K562 (cell line): ENCODE measurements around the gene DOK3. TPM values are rescaled to one million over a fixed set of nuclear protein-coding genes. Genes with fewer than 3 reads are reported as not detected.

Experiments
- CAMTA2 ChIP-seq: fragments of 250-450 bp; sonication (Bioruptor Pico); conservative IDR thresholded peaks from 2 replicates; pipeline ENCODE4 v1.5.1; 2022
- CTBP1 ChIP-seq: fragments of 450-650 bp; IDR thresholded peaks from 2 replicates; pipeline ENCODE4 v1.6.1; 2016; ENCODE audit warnings: borderline replicate concordance
- LCOR ChIP-seq: sonication (generic); formaldehyde crosslinking; IDR thresholded peaks from 2 replicates; pipeline ENCODE4 v1.8.0; 2022; ENCODE audit warnings: mild to moderate bottlenecking, missing genetic modification reagents
- MBD2 ChIP-seq: sonication (generic); IDR thresholded peaks from 2 replicates; pipeline ENCODE4 v1.6.1; 2016; ENCODE audit warnings: low read depth, borderline replicate concordance
- NUFIP1 ChIP-seq: fragments of 450-650 bp; IDR thresholded peaks from 2 replicates; pipeline ENCODE4 v1.6.1; 2018; ENCODE audit not compliant: partially characterized antibody
- UBTF ChIP-seq, 2 experiments: IDR thresholded peaks; 2 replicates each; pipeline ENCODE4 v1.6.1; 2012; ENCODE audit warnings: improper control_type of control experiment in 2 of 2, low read depth in 2 of 2, low read length in 2 of 2, borderline replicate concordance in 1 of 2
- ZNF407 ChIP-seq: fragments of 450-650 bp; IDR thresholded peaks from 2 replicates; pipeline ENCODE4 v1.6.1; 2016; ENCODE audit warnings: low read depth
- ZNF584 ChIP-seq: fragments of 200-800 bp; sonication (Bioruptor generic); IDR thresholded peaks from 2 replicates; pipeline ENCODE4 v1.6.1; 2016; ENCODE audit warnings: low read depth, mild to moderate bottlenecking, missing genetic modification characterization, missing compliant biosample characterization
- ZNF609 ChIP-seq: sonication (generic); formaldehyde crosslinking; IDR thresholded peaks from 2 replicates; pipeline ENCODE4 v1.8.1; 2023; ENCODE audit warnings: missing genetic modification reagents, mild to moderate bottlenecking, borderline replicate concordance
- ZNF695 ChIP-seq: fragments of 450-650 bp; formaldehyde crosslinking; IDR thresholded peaks from 2 replicates; pipeline ENCODE4 v1.4.0; 2020; ENCODE audit warnings: mild to moderate bottlenecking, moderate library complexity
- polyA plus RNA-seq, 8 experiments: library from polyadenylated mRNA; depleted of rRNA in 4 of 8; stranded (reverse) in 5 of 8; unstranded in 3 of 8; fragments of >200 nt; fragmentation: Nextera tagmentation in 2 of 8; fragmentation: Illumina TruSeq in 1 of 8; extraction: Ambion mirVana in 2 of 8; extraction: Trizol in 1 of 8; gene quantifications; 2 replicates each; pipeline versions ENCODE4 v1.2.1 to v1.2.3, GENCODE V29; 2011 to 2014; ENCODE audit warnings: inconsistent platforms in 1 of 8, missing spikeins in 1 of 8
- total RNA-seq, 7 experiments: library from RNA; depleted of rRNA in 6 of 7; stranded (reverse); fragments of >200 nt in 6 of 7; fragmentation: Illumina TruSeq in 2 of 7; extraction: Trizol in 2 of 7; gene quantifications; 2 replicates each; pipeline versions ENCODE4 v1.2.1 to v1.2.3, GENCODE V29; 2011 to 2021; ENCODE audit warnings: low replicate concordance in 1 of 7

DOK3 gene
- total and polyA plus RNA-seq, 9 of the 15 experiments (the other 6 are each of a cell fraction or from before 2014, with no cell fraction given) = 1.3 to 23.0 (median 8.0) TPM

GRCh38 chr5:177529247-177530203, 19.9 kb upstream of the DOK3 start (continued):
- TF ChIP-seq UBTF (IDR thresholded peaks at IDR 0.05; ENCODE audit: borderline replicate concordance in 1 of 2, low read depth in 2 of 2, low read length in 2 of 2) (peak in 1 of 2 experiments; percentile 75; a peak in 1 of 4 replicates), MBD2 (0 out of 2 replicates have a peak, but pooled peaks have one; percentile 40), CTBP1 (peak; percentile 79), NUFIP1 (no peak), ZNF695 (no peak), LCOR (0 out of 2 replicates have a peak, but pooled peaks have one; percentile 40), ZNF584 (CRISPR knock-in tag) (0 out of 2 replicates have a peak, but pooled peaks have one; percentile 39), ZNF407 (no peak), ZNF609 (CRISPR knock-in tag) (no peak), CAMTA2 (no peak)
